Endothelial cell of umbilical vein (primary cell): Measurements from ENCODE around the gene FOXS1. TPM values are rescaled to one million over a fixed set of nuclear protein-coding genes. Genes with fewer than 3 reads are reported as not detected.

ENCODE experiments used
- BruUV-seq: library from RNA; stranded (reverse); fragments of 400-500 nt; replicated peaks from 2 replicates; lab custom pipeline; 2021; lab: Mats Ljungman, UMichigan
- CTCF ChIA-PET: fragments of 300-600, 350-600 bp; sonication (Branson Sonifier 250); formaldehyde crosslinking; loops from one replicate; lab custom pipeline; 2021; ENCODE audit warnings: antibody characterized with exemption, inconsistent platforms; lab: Charles Lee
- POLR2A ChIA-PET: fragments of 300-600, 350-600 bp; sonication (Branson Sonifier 250); formaldehyde crosslinking; loops from one replicate; lab custom pipeline; 2021; ENCODE audit warnings: antibody characterized with exemption, inconsistent platforms; lab: Charles Lee
- DNase-seq: peaks from one replicate; pipeline ENCODE4 v3.0.0-alpha.2; 2011; ENCODE audit warnings: low read depth, low spot score
- FAIRE-seq: peaks from 2 replicates; lab custom pipeline; 2011; peaks lifted over from hg19 to GRCh38; lab: Jason Lieb, UNC
- H2AFZ ChIP-seq: 2 replicates; pipeline ENCODE4 v1.6.0; 2012; ENCODE audit warnings: low read depth, low read length, control low read depth, inconsistent platforms
- H3K27ac ChIP-seq: 2 replicates; pipeline ENCODE4 v1.5.1; 2011; ENCODE audit warnings: low read depth, mild to moderate bottlenecking, control low read depth, low read length, moderate library complexity; ENCODE audit not compliant: insufficient read depth
- H3K27me3 ChIP-seq, 2 experiments: 2 replicates each; pipeline versions ENCODE4 v1.6.0 to v1.6.1; 2011; ENCODE audit warnings: low read length in 2 of 2, mixed read lengths in 1 of 2; ENCODE audit not compliant: control insufficient read depth in 2 of 2, insufficient read depth in 2 of 2
- H3K36me3 ChIP-seq, 2 experiments: 2 replicates in 1 of 2; 3 replicates in 1 of 2; pipeline ENCODE4 v1.5.1; 2011; ENCODE audit warnings: low read length in 2 of 2, mild to moderate bottlenecking in 1 of 2, moderate library complexity in 1 of 2; ENCODE audit not compliant: control insufficient read depth in 2 of 2, insufficient read depth in 2 of 2; ENCODE audit errors: extremely low read depth in 1 of 2
- H3K4me1 ChIP-seq: 3 replicates; pipeline ENCODE4 v1.5.1; 2011; ENCODE audit warnings: mild to moderate bottlenecking, low read length; ENCODE audit not compliant: control insufficient read depth, insufficient read depth; ENCODE audit errors: extremely low read depth
- H3K4me2 ChIP-seq: 2 replicates; pipeline ENCODE4 v1.6.1; 2011; ENCODE audit warnings: low read length, control low read depth, mixed read lengths; ENCODE audit not compliant: insufficient read depth
- H3K4me3 ChIP-seq, 3 experiments: fragments of 200-600 bp in 1 of 3; sonication (generic), shearing (Covaris generic) in 1 of 3; replicated peaks in 1 of 3; 2 replicates each; pipeline ENCODE4 v1.5.1; 2011 to 2016; ENCODE audit warnings: control low read depth in 3 of 3, low read length in 3 of 3, mild to moderate bottlenecking in 2 of 3, inconsistent platforms in 1 of 3, low read depth in 1 of 3, moderate library complexity in 1 of 3; ENCODE audit not compliant: insufficient read depth in 1 of 3
- H3K79me2 ChIP-seq: 2 replicates; pipeline ENCODE4 v1.6.0; 2012; ENCODE audit warnings: low read length, inconsistent platforms; ENCODE audit not compliant: control insufficient read depth, insufficient read depth
- H3K9ac ChIP-seq: replicated peaks from 2 replicates; pipeline ENCODE3; 2011; ENCODE audit warnings: low read length, control low read depth; ENCODE audit not compliant: insufficient read depth; ENCODE audit errors: extremely low read depth
- H3K9me1 ChIP-seq: replicated peaks from 3 replicates; pipeline ENCODE4 v1.6.0; 2011; ENCODE audit warnings: mild to moderate bottlenecking, low read length; ENCODE audit not compliant: control insufficient read depth, insufficient read depth; ENCODE audit errors: extremely low read depth
- H3K9me3 ChIP-seq: replicated peaks from 2 replicates; pipeline ENCODE4 v1.5.1; 2012; ENCODE audit warnings: low read length, inconsistent platforms; ENCODE audit not compliant: control insufficient read depth, insufficient read depth
- H4K20me1 ChIP-seq: replicated peaks from 2 replicates; pipeline ENCODE3; 2011; ENCODE audit warnings: mild to moderate bottlenecking, low read length; ENCODE audit not compliant: control insufficient read depth, insufficient read depth; ENCODE audit errors: extremely low read depth
- EZH2 ChIP-seq: IDR thresholded peaks from 2 replicates; pipeline ENCODE4 v1.6.1; 2012; ENCODE audit warnings: borderline replicate concordance, low read depth, mild to moderate bottlenecking, moderate library complexity, low read length, inconsistent platforms; ENCODE audit not compliant: severe bottlenecking
- FOS ChIP-seq: IDR thresholded peaks from 2 replicates; pipeline ENCODE4 v1.6.1; 2011; ENCODE audit warnings: mild to moderate bottlenecking, low read length, moderate library complexity, borderline replicate concordance; ENCODE audit not compliant: insufficient read depth
- GATA2 ChIP-seq: IDR thresholded peaks from 2 replicates; pipeline ENCODE4 v1.7.0; 2011; ENCODE audit warnings: low read depth, mild to moderate bottlenecking, moderate library complexity, mixed read lengths, low read length; ENCODE audit not compliant: insufficient read length, insufficient read depth
- JUN ChIP-seq: IDR thresholded peaks from 2 replicates; pipeline ENCODE4 v1.6.1; 2011; ENCODE audit warnings: borderline replicate concordance, low read depth; ENCODE audit not compliant: insufficient read length, insufficient read depth
- MYC ChIP-seq: IDR thresholded peaks from one replicate; pipeline ENCODE4 v1.6.1; 2011; ENCODE audit warnings: mild to moderate bottlenecking, low read depth, low read length
- POLR2A ChIP-seq: IDR thresholded peaks from 2 replicates; pipeline ENCODE4 v1.6.1; 2012; ENCODE audit warnings: low read depth, mild to moderate bottlenecking, control low read depth, low read length
- POLR2AphosphoS5 ChIP-seq: IDR thresholded peaks from 2 replicates; pipeline ENCODE4 v1.6.1; 2012; ENCODE audit warnings: low read depth, mild to moderate bottlenecking, control low read depth, low read length, moderate library complexity; ENCODE audit not compliant: insufficient read depth
- dilution Hi-C: fragments of 300-500 bp; cut with MboI; formaldehyde crosslinking; loops from one replicate; pipeline ENCODE4 v1.15.0; 2019; ENCODE audit warnings: low sequenced_read_pairs; ENCODE audit not compliant: extremely low pct_ligation_motif_present
- intact Hi-C: fragments of 100-400 bp; cut with micrococcal nuclease; formaldehyde crosslinking; loops from one replicate; pipeline ENCODE4 v1.10.0; 2022
- polyA plus RNA-seq, 4 experiments: library from polyadenylated mRNA; depleted of rRNA in 3 of 4; stranded (reverse) in 3 of 4; unstranded in 1 of 4; fragments of >200 nt; gene quantifications; 2 replicates each; pipeline versions ENCODE4 v1.2.1 to v1.2.3, GENCODE V29; 2011 to 2012; ENCODE audit warnings: missing spikeins in 1 of 4
- total RNA-seq: library from RNA; stranded (reverse); gene quantifications from 2 replicates; pipeline ENCODE4 v1.2.3, GENCODE V29; 2021
- TF ChIP-seq, protein P1 (sequence below): IDR thresholded peaks from 2 replicates; pipeline ENCODE4 v1.6.1; 2011; ENCODE audit not compliant: insufficient read depth, insufficient read length
- TF ChIP-seq, protein P2 (sequence below), 2 donors: IDR thresholded peaks; 1 replicate in 1 of 2; 2 replicates in 1 of 2; pipeline ENCODE4 v1.5.1; 2011; ENCODE audit warnings: low read length in 2 of 2, mild to moderate bottlenecking in 2 of 2, moderate library complexity in 2 of 2, control low read depth in 1 of 2, inconsistent platforms in 1 of 2, low read depth in 1 of 2; ENCODE audit not compliant: insufficient read depth in 1 of 2; ENCODE audit errors: extremely low read depth in 1 of 2

FOXS1 gene
- total and polyA plus RNA-seq, 2 donors (not counting 3 experiments of a cell fraction or from before 2014, with no cell fraction given) = 0.84 TPM; not detected in 1

DNA sequence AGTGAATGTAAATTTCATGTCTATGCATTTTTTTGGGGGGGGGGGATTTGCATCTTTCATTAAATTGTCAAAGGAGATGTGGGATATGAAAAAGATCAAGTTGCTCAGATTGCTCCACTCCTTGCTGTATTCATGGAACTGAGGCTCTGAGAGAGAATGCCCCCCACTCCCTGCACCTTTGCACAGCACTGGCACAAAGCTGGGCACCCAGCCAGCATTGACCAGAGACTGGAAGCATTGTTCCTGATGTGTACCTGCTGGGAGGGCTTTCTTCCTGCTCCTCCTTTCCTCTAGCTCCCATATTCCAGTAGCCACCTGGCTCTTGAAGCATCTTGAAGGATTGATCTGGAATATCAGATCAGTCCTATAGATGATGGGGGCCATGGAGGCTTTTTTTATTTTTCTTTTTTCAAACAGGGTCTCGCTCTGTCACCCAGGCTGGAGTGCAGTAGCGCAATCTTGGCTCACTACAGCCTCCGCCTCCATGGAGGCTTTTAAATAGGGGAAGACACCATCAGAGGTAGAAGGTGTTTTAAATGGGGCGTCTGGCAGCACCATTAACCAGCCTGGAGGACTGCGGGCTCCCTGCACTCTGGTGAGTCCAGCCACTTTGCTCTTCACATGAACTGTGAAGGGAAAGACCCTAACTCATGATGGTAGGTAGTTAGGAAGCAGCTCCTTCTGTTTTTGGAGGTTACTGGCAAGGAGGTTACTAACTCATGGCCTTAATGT, 14.0 kb upstream of the FOXS1 start:
- dilution Hi-C loops (no loop called here), intact Hi-C loops (no loop called here)
- FAIRE-seq = no peak

More for the DNA sequence above, 14.0 kb upstream of the FOXS1 start:
- no peak overlapping the region for H3K4me2 ChIP-seq
- ChIA-PET POLR2A (no interaction called here), CTCF (interaction anchor here (0.6 to 18.2 kb wide), 12 partner anchors 9 to 232 kb away, joined by 3 to 619 read pairs (median 4); partner anchors contain the start of genes FOXS1, MYLK2 and PDRG1)
- no peaks in the 10 kb centered on the region for H4K20me1 ChIP-seq
- H3K9me1 ChIP-seq = no peaks in the 10 kb centered on the region
- H3K9me3 ChIP-seq = no peaks in the 10 kb centered on the region
- TF ChIP-seq GATA2 (no peak), EZH2 (no peak), FOS (no peak), MYC (no peak), POLR2AphosphoS5 (no peak), JUN (no peak), POLR2A (no peak)
- TF ChIP-seq, protein P1, sequence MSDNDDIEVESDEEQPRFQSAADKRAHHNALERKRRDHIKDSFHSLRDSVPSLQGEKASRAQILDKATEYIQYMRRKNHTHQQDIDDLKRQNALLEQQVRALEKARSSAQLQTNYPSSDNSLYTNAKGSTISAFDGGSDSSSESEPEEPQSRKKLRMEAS = no peak
- TF ChIP-seq, protein P2, sequence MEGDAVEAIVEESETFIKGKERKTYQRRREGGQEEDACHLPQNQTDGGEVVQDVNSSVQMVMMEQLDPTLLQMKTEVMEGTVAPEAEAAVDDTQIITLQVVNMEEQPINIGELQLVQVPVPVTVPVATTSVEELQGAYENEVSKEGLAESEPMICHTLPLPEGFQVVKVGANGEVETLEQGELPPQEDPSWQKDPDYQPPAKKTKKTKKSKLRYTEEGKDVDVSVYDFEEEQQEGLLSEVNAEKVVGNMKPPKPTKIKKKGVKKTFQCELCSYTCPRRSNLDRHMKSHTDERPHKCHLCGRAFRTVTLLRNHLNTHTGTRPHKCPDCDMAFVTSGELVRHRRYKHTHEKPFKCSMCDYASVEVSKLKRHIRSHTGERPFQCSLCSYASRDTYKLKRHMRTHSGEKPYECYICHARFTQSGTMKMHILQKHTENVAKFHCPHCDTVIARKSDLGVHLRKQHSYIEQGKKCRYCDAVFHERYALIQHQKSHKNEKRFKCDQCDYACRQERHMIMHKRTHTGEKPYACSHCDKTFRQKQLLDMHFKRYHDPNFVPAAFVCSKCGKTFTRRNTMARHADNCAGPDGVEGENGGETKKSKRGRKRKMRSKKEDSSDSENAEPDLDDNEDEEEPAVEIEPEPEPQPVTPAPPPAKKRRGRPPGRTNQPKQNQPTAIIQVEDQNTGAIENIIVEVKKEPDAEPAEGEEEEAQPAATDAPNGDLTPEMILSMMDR (IDR thresholded peaks at IDR 0.05; ENCODE audit: extremely low read depth in 1 of 2, insufficient read depth in 1 of 2, low read depth in 1 of 2, low read length in 2 of 2) = no peak
- no peaks in the 10 kb centered on the region for H3K79me2 ChIP-seq
- H2AFZ ChIP-seq = no peak overlapping the region
- H3K27me3 ChIP-seq = peaks cover 25 to 34% of the 10 kb centered on the region in 2 experiments
- no peak overlapping the region for H3K4me3 ChIP-seq
- BruUV-seq = no TSS peak
- no peaks in the 10 kb centered on the region for H3K4me1 ChIP-seq
- no peak overlapping the region for H3K9ac ChIP-seq
- no peak for DNase-seq
- no peaks in the 10 kb centered on the region for H3K36me3 ChIP-seq
- no peak overlapping the region for H3K27ac ChIP-seq
